ENCODE measurements around the gene DMRTA2. TPM values are rescaled to one million over a fixed set of nuclear protein-coding genes. Genes with fewer than 3 reads are reported as not detected.
A peak's percentile ranks its signal among the peaks of the same experiment; 100 is the strongest.

DMRTA2 gene
- under 1 TPM in 1 of 2 experiments, not detected in 1; 0.12 TPM for total RNA-seq

- peaks cover 5% of the 10 kb centered on the region for H3K36me3 Mint-ChIP-seq
- DNase-seq: no peak
Measured at GRCh38 chr1:50422946-50423669, at the start of gene DMRTA2. TSS of gene DMRTA2 (minus strand) at chr1:50423443. CDS start at chr1:50421536, 1,907 bp downstream.

GRCh38 chr1:50471967-50472366 is 48.7 kb upstream of the DMRTA2 start:
- no peak overlapping the region for H3K4me3 Mint-ChIP-seq
- no peak for ATAC-seq

More at GRCh38 chr1:50422946-50423669, at the start of gene DMRTA2:
- ATAC-seq: no peak
- Mint-ChIP-seq H3K27me3 (peaks cover 86% of the 10 kb centered on the region), H3K4me1 (peaks cover 47% of the 10 kb centered on the region), H3K9me3 (ENCODE audit: low read depth) (no peaks in the 10 kb centered on the region), H3K27ac (peak within 1 kb of the TSS; percentile 48), H3K4me3 (peak within 1 kb of the TSS; percentile 79)
- CTCF ChIA-PET: interaction anchor here (1.6 kb wide), 1 partner anchor 182 kb away, joined by 4 read pairs; no protein-coding TSS in a partner anchor

GRCh38 chr1:50462964-50463363 is 39.7 kb upstream of the DMRTA2 start:
- Mint-ChIP-seq H3K4me3 (no peak overlapping the region), H3K27me3 (no peaks in the 10 kb centered on the region), H3K9me3 (ENCODE audit: low read depth) (no peaks in the 10 kb centered on the region), H3K27ac (no peak overlapping the region), H3K36me3 (peaks cover 2% of the 10 kb centered on the region), H3K4me1 (no peaks in the 10 kb centered on the region)
- no peak for ATAC-seq
- no peak for DNase-seq
- CTCF ChIA-PET: interaction anchor here (0.7 kb wide), 1 partner anchor 9 kb away, joined by 3 read pairs; no protein-coding TSS in a partner anchor

More at GRCh38 chr1:50471967-50472366, 48.7 kb upstream of the DMRTA2 start:
- H3K36me3 Mint-ChIP-seq: peaks cover 10% of the 10 kb centered on the region
- H3K27ac Mint-ChIP-seq: no peak overlapping the region
- no peaks in the 10 kb centered on the region for H3K27me3 Mint-ChIP-seq
- DNase-seq: no peak
- no peaks in the 10 kb centered on the region for H3K9me3 Mint-ChIP-seq (ENCODE audit: low read depth)
- CTCF ChIA-PET: interaction anchor here (0.7 kb wide), 1 partner anchor 9 kb away, joined by 3 read pairs; no protein-coding TSS in a partner anchor
- H3K4me1 Mint-ChIP-seq: no peaks in the 10 kb centered on the region

- Mint-ChIP-seq H3K9me3 (ENCODE audit: low read depth) (no peaks in the 10 kb centered on the region), H3K4me3 (no peak overlapping the region), H3K27ac (no peak overlapping the region), H3K27me3 (no peaks in the 10 kb centered on the region), H3K4me1 (no peaks in the 10 kb centered on the region), H3K36me3 (no peaks in the 10 kb centered on the region)
- CTCF ChIA-PET: interaction anchor here (1.2 kb wide), 1 partner anchor 9 kb away, joined by 5 read pairs; no protein-coding TSS in a partner anchor
- ATAC-seq (no peak), DNase-seq (no peak)
Measured at GRCh38 chr1:50458507-50458906, 35.3 kb upstream of the DMRTA2 start.

GRCh38 chr1:50454911-50455310 is 31.7 kb upstream of the DMRTA2 start:
- DNase-seq: no peak
- Mint-ChIP-seq H3K36me3 (no peaks in the 10 kb centered on the region), H3K27ac (no peak overlapping the region), H3K4me3 (no peak overlapping the region), H3K4me1 (peaks cover 7% of the 10 kb centered on the region), H3K9me3 (ENCODE audit: low read depth) (no peaks in the 10 kb centered on the region), H3K27me3 (no peaks in the 10 kb centered on the region)
- CTCF ChIA-PET: no interaction called here
- no peak for ATAC-seq

- H3K4me3 Mint-ChIP-seq: no peak overlapping the region
- no peaks in the 10 kb centered on the region for H3K36me3 Mint-ChIP-seq
- no peaks in the 10 kb centered on the region for H3K9me3 Mint-ChIP-seq (ENCODE audit: low read depth)
- no peak for ATAC-seq
- H3K4me1 Mint-ChIP-seq: peaks cover 7% of the 10 kb centered on the region
- DNase-seq: no peak
- no peaks in the 10 kb centered on the region for H3K27me3 Mint-ChIP-seq
- CTCF ChIA-PET: no interaction called here
- no peak overlapping the region for H3K27ac Mint-ChIP-seq
Measured at GRCh38 chr1:50453266-50453665, 30.0 kb upstream of the DMRTA2 start.

- no peak for ATAC-seq
- CTCF ChIA-PET: no interaction called here
- no peaks in the 10 kb centered on the region for H3K36me3 Mint-ChIP-seq
Measured at GRCh38 chr1:50452700-50453099, 29.5 kb upstream of the DMRTA2 start.

GRCh38 chr1:50450861-50451653 is 27.8 kb upstream of the DMRTA2 start:
- no peaks in the 10 kb centered on the region for H3K36me3 Mint-ChIP-seq
- peak overlapping the region; percentile 18 for H3K27ac Mint-ChIP-seq
- H3K4me1 Mint-ChIP-seq: peaks cover 7% of the 10 kb centered on the region
- no peak for DNase-seq
- H3K27me3 Mint-ChIP-seq: no peaks in the 10 kb centered on the region
- peak; percentile 30 for ATAC-seq
- H3K9me3 Mint-ChIP-seq (ENCODE audit: low read depth): no peaks in the 10 kb centered on the region
- CTCF ChIA-PET: interaction anchor here (2.1 kb wide), 1 partner anchor 7 kb away, joined by 5 read pairs; no protein-coding TSS in a partner anchor
- H3K4me3 Mint-ChIP-seq: no peak overlapping the region

More at GRCh38 chr1:50452700-50453099, 29.5 kb upstream of the DMRTA2 start:
- H3K27me3 Mint-ChIP-seq: no peaks in the 10 kb centered on the region
- H3K27ac Mint-ChIP-seq: no peak overlapping the region
- no peak overlapping the region for H3K4me3 Mint-ChIP-seq
- H3K9me3 Mint-ChIP-seq (ENCODE audit: low read depth): no peaks in the 10 kb centered on the region
- H3K4me1 Mint-ChIP-seq: peaks cover 7% of the 10 kb centered on the region
- DNase-seq: no peak

- CTCF ChIA-PET: no interaction called here
Measured at GRCh38 chr1:50447961-50448360, 24.7 kb upstream of the DMRTA2 start.

GRCh38 chr1:50441183-50441582 is 17.9 kb upstream of the DMRTA2 start:
- CTCF ChIA-PET: no interaction called here
- Mint-ChIP-seq H3K4me1 (no peaks in the 10 kb centered on the region), H3K27me3 (no peaks in the 10 kb centered on the region), H3K36me3 (peaks cover 25% of the 10 kb centered on the region), H3K27ac (no peak overlapping the region), H3K9me3 (ENCODE audit: low read depth) (no peaks in the 10 kb centered on the region), H3K4me3 (no peak overlapping the region)
- no peak for ATAC-seq
- no peak for DNase-seq

More at GRCh38 chr1:50447961-50448360, 24.7 kb upstream of the DMRTA2 start:
- Mint-ChIP-seq H3K36me3 (no peaks in the 10 kb centered on the region), H3K4me3 (no peak overlapping the region), H3K4me1 (peaks cover 7% of the 10 kb centered on the region), H3K27ac (no peak overlapping the region), H3K27me3 (no peaks in the 10 kb centered on the region), H3K9me3 (ENCODE audit: low read depth) (no peaks in the 10 kb centered on the region)
- ATAC-seq (no peak), DNase-seq (no peak)

GRCh38 chr1:50438945-50439344 is 15.7 kb upstream of the DMRTA2 start:
- Mint-ChIP-seq H3K4me3 (no peak overlapping the region), H3K27ac (no peak overlapping the region), H3K27me3 (no peaks in the 10 kb centered on the region), H3K9me3 (ENCODE audit: low read depth) (no peaks in the 10 kb centered on the region), H3K36me3 (peaks cover 28% of the 10 kb centered on the region), H3K4me1 (no peaks in the 10 kb centered on the region)
- CTCF ChIA-PET: no interaction called here
- ATAC-seq: no peak
- no peak for DNase-seq

GRCh38 chr1:50436489-50436888 is 13.2 kb upstream of the DMRTA2 start:
- CTCF ChIA-PET: interaction anchor here (0.7 kb wide), 1 partner anchor 24 kb away, joined by 4 read pairs; no protein-coding TSS in a partner anchor
- no peaks in the 10 kb centered on the region for H3K4me1 Mint-ChIP-seq

GRCh38 chr1:50430010-50430405 is 6.8 kb upstream of the DMRTA2 start:
- no peak for DNase-seq
- CTCF ChIA-PET: no interaction called here
- H3K36me3 Mint-ChIP-seq: peaks cover 2% of the 10 kb centered on the region
- ATAC-seq: no peak
- peaks cover 17% of the 10 kb centered on the region for H3K4me1 Mint-ChIP-seq
- no peaks in the 10 kb centered on the region for H3K9me3 Mint-ChIP-seq (ENCODE audit: low read depth)
- no peak overlapping the region for H3K27ac Mint-ChIP-seq
- peaks cover 81% of the 10 kb centered on the region for H3K27me3 Mint-ChIP-seq
- H3K4me3 Mint-ChIP-seq: no peak overlapping the region

More at GRCh38 chr1:50436489-50436888, 13.2 kb upstream of the DMRTA2 start:
- Mint-ChIP-seq H3K27ac (no peak overlapping the region), H3K9me3 (ENCODE audit: low read depth) (no peaks in the 10 kb centered on the region), H3K27me3 (peaks cover 19% of the 10 kb centered on the region), H3K4me3 (no peak overlapping the region), H3K36me3 (peaks cover 26% of the 10 kb centered on the region)
- DNase-seq: no peak
- no peak for ATAC-seq

Data from activated CD8-positive, alpha-beta memory T cell treated with anti-CD3 and anti-CD28 coated beads, Interleukin-2, amount 10 ng/mL, durations not matched to agents 7 days and 5 days (primary cell).